ENCODE measurements around the gene TRIM67. TPM values are rescaled to one million over a fixed set of nuclear protein-coding genes. Genes with fewer than 3 reads are reported as not detected.

Gene TRIM67
- total and polyA plus RNA-seq, 2 of the 4 experiments (the other 2 are of a cell fraction): not detected

DNA sequence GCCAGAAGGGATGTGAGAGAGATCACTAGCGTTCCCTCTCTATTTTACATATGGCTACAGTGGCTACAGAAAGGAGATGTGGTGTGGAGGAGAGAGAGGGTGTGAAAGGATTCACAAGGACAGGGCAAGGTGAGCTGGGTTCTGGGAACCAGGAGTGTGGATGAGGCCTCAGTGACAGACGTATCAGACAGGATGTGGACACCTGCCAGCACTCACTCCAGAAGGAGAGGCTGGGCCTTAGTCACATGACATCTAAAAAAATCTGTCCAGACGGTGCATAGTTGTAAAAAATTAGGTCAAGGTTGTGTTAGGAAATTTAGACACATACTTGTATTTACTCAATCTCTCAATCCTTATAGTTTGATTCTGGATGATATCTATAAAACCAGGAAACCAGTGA lies 10.6 kb downstream of the TRIM67 start:
- intact Hi-C loops (cut with micrococcal nuclease) (no loop called here), dilution Hi-C loops (cut with HindIII; ENCODE audit: low sequenced_read_pairs, unreplicated experiment) (no loop called here), in situ Hi-C loops (cut with MboI; ENCODE audit: low sequenced_read_pairs) (no loop called here)
- no peak overlapping the region for H3K4me2 ChIP-seq (ENCODE audit: low read depth, low read length)
- H2AK5ac ChIP-seq (ENCODE audit: low read depth, low read length): no peak overlapping the region
- H2BK15ac ChIP-seq (ENCODE audit: low read depth, low read length): no peak overlapping the region
- H4K20me1 ChIP-seq (ENCODE audit: insufficient read depth, low read length): no peaks in the 10 kb centered on the region
- no peak overlapping the region for H3K9ac ChIP-seq (ENCODE audit: low read depth, low read length)
- no peak overlapping the region for H2AFZ ChIP-seq (replicated peaks; ENCODE audit: low read length, poor library complexity)
- H3K23ac ChIP-seq (ENCODE audit: low read depth, low read length): no peak overlapping the region
- no peak overlapping the region for H3K4me3 ChIP-seq (ENCODE audit: insufficient read depth, low read depth, low read length)
- no peak overlapping the region for H4K8ac ChIP-seq (ENCODE audit: low read depth in 2 of 2, low read length in 2 of 2)
- TF ChIP-seq RCOR1 (IDR thresholded peaks at IDR 0.05; ENCODE audit: insufficient replicate concordance, low read length) (no peak), MAZ (IDR thresholded peaks at IDR 0.05; ENCODE audit: borderline replicate concordance, low read depth, low read length) (no peak), CHD1 (IDR thresholded peaks at IDR 0.05; ENCODE audit: low read depth, low read length) (no peak)
- TF ChIP-seq, protein P1, sequence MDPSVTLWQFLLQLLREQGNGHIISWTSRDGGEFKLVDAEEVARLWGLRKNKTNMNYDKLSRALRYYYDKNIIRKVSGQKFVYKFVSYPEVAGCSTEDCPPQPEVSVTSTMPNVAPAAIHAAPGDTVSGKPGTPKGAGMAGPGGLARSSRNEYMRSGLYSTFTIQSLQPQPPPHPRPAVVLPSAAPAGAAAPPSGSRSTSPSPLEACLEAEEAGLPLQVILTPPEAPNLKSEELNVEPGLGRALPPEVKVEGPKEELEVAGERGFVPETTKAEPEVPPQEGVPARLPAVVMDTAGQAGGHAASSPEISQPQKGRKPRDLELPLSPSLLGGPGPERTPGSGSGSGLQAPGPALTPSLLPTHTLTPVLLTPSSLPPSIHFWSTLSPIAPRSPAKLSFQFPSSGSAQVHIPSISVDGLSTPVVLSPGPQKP (IDR thresholded peaks at IDR 0.05; ENCODE audit: borderline replicate concordance, low read depth, low read length): no peak
- no peak overlapping the region for H3K18ac ChIP-seq (ENCODE audit: low read depth, low read length)
- ATAC-seq (ENCODE audit: low read depth): no peak
- H3K56ac ChIP-seq (ENCODE audit: extremely low read depth, insufficient read depth, low read length): no peak overlapping the region
- no peak overlapping the region for H4K91ac ChIP-seq (ENCODE audit: insufficient read depth, low read depth, low read length)
- CTCF ChIA-PET: interaction anchor here (0.6 kb wide), 1 partner anchor 126 kb away, joined by 4 read pairs; no protein-coding TSS in a partner anchor
- H3K4me1 ChIP-seq (ENCODE audit: control insufficient read depth, insufficient read depth, low read length): no peaks in the 10 kb centered on the region
- no peak overlapping the region for H2BK120ac ChIP-seq (ENCODE audit: low read depth, low read length)
- POLR2A ChIA-PET (ENCODE audit: unreplicated experiment): no interaction called here
- no peaks in the 10 kb centered on the region for H3K9me1 ChIP-seq (ENCODE audit: insufficient read depth, low read length)
- H3K36me3 ChIP-seq (ENCODE audit: control insufficient read depth, insufficient read depth, low read length): no peaks in the 10 kb centered on the region
- no peak overlapping the region for H3K4ac ChIP-seq (ENCODE audit: low read depth, low read length)
- no peak overlapping the region for H3K14ac ChIP-seq (replicated peaks; ENCODE audit: low read depth, low read length)
- H2AK9ac ChIP-seq (replicated peaks; ENCODE audit: low read depth, low read length, poor library complexity): no peak overlapping the region
- WGBS, 2 experiments (ENCODE audit: extremely low coverage in 2 of 2, insufficient read length in 1 of 2): no CpG with 5 or more reads among the region's 3 CpGs
- BruUV-seq (replicated peaks): no TSS peak
- no peaks in the 10 kb centered on the region for H3K79me1 ChIP-seq (ENCODE audit: low read depth in 1 of 2, low read length in 2 of 2)
- H3K9me3 ChIP-seq (ENCODE audit: control insufficient read depth, insufficient read depth, low read length): no peaks in the 10 kb centered on the region
- H2BK5ac ChIP-seq (ENCODE audit: low read depth, low read length, poor library complexity, severe bottlenecking): no peak overlapping the region
- H2BK20ac ChIP-seq (ENCODE audit: low read depth, low read length): no peak overlapping the region
- peaks cover 4% of the 10 kb centered on the region; the same call in 1 of the 2 replicates for H3K27me3 ChIP-seq (ENCODE audit: control insufficient read depth, insufficient read depth, low read length)
- H3K27ac ChIP-seq (ENCODE audit: insufficient read depth, low read length): no peak overlapping the region
- no peak overlapping the region for H4K5ac ChIP-seq (ENCODE audit: low read depth, low read length)
- no peak for DNase-seq

All from IMR-90 (cell line).